ENCODE data around the gene HIVEP3. TPM values are rescaled to one million over a fixed set of nuclear protein-coding genes. Genes with fewer than 3 reads are reported as not detected.

HIVEP3 gene
- total RNA-seq, 4 donors from 2014 or later = 3.2 to 11.0 (median 4.2) TPM

- H3K4me1 ChIP-seq = no peaks in the 10 kb centered on the region
- H3K9me3 ChIP-seq = no peaks in the 10 kb centered on the region
- WGBS, 2 donors = 60 to 82% methylated on average over 4 to 8 of the region's 9 CpGs
- intact Hi-C loops (cut with DNase I) = no loop called here
- H3K4me3 ChIP-seq = no peak overlapping the region
- H3K36me3 ChIP-seq = peaks cover 0 to 34% (median 0%) of the 10 kb centered on the region in 3 donors
- no peaks in the 10 kb centered on the region for H3K27me3 ChIP-seq
- TF ChIP-seq POLR2A (IDR thresholded peaks at IDR 0.05) = no peak
- no peak for TF ChIP-seq CTCF (IDR thresholded peaks at IDR 0.05)
- no peak overlapping the region for H3K27ac ChIP-seq
- DNase-seq = no peak
Observed at GRCh38 chr1:41509270-41509671, 409.5 kb downstream of the HIVEP3 start.

GRCh38 chr1:41508290-41508689 is 410.4 kb downstream of the HIVEP3 start:
- intact Hi-C loops (cut with DNase I) = no loop called here
- DNase-seq = no peak
- no peak overlapping the region for H3K4me3 ChIP-seq
- WGBS, 2 donors = no CpG with 5 or more reads among the region's 2 CpGs
- TF ChIP-seq CTCF (IDR thresholded peaks at IDR 0.05) = no peak
- no peak for TF ChIP-seq POLR2A (IDR thresholded peaks at IDR 0.05)
- H3K27ac ChIP-seq = no peak overlapping the region
- no peaks in the 10 kb centered on the region for H3K27me3 ChIP-seq
- no peaks in the 10 kb centered on the region for H3K9me3 ChIP-seq
- no peaks in the 10 kb centered on the region for H3K4me1 ChIP-seq
- peaks cover 0 to 31% (median 0%) of the 10 kb centered on the region in 3 donors for H3K36me3 ChIP-seq

GRCh38 chr1:41507836-41508235 is 410.9 kb downstream of the HIVEP3 start:
- WGBS, 2 donors = 83% methylated on average over 2 of the region's 6 CpGs; no CpG with 5 or more reads in 1 of the 2 donors
- H3K27ac ChIP-seq = no peak overlapping the region

GRCh38 chr1:41507110-41507720 is 411.5 kb downstream of the HIVEP3 start:
- H3K27ac ChIP-seq = no peak overlapping the region

More at GRCh38 chr1:41507836-41508235, 410.9 kb downstream of the HIVEP3 start:
- Histone ChIP-seq H3K9me3 (no peaks in the 10 kb centered on the region), H3K4me3 (no peak overlapping the region), H3K4me1 (no peaks in the 10 kb centered on the region), H3K36me3 (peaks cover 0 to 27% (median 0%) of the 10 kb centered on the region in 3 donors), H3K27me3 (no peaks in the 10 kb centered on the region)
- DNase-seq = no peak
- intact Hi-C loops (cut with DNase I) = no loop called here
- TF ChIP-seq POLR2A (IDR thresholded peaks at IDR 0.05) = no peak
- TF ChIP-seq CTCF (IDR thresholded peaks at IDR 0.05) = no peak

More at GRCh38 chr1:41507110-41507720, 411.5 kb downstream of the HIVEP3 start:
- DNase-seq = no peak
- H3K4me1 ChIP-seq = peaks cover 0 to 4% (median 0%) of the 10 kb centered on the region in 3 donors
- no peak for TF ChIP-seq CTCF (IDR thresholded peaks at IDR 0.05)
- TF ChIP-seq POLR2A (IDR thresholded peaks at IDR 0.05) = no peak
- WGBS, 2 donors = 78 to 86% methylated on average over 6 to 10 of the region's 13 CpGs
- H3K36me3 ChIP-seq = peaks cover 0 to 21% (median 0%) of the 10 kb centered on the region in 3 donors
- H3K27me3 ChIP-seq = no peaks in the 10 kb centered on the region
- H3K4me3 ChIP-seq = no peak overlapping the region
- intact Hi-C loops (cut with DNase I) = no loop called here
- no peaks in the 10 kb centered on the region for H3K9me3 ChIP-seq

Measured in esophagus squamous epithelium (tissue), 5 donors.